ENCODE data around the gene RALGAPA1. TPM values are rescaled to one million over a fixed set of nuclear protein-coding genes. Genes with fewer than 3 reads are reported as not detected.

RALGAPA1 gene
- total RNA-seq, 3 donors from 2014 or later (not counting 1 experiment from before 2014, with no cell fraction given): 66.5 to 101 (median 90.7) TPM

DNA sequence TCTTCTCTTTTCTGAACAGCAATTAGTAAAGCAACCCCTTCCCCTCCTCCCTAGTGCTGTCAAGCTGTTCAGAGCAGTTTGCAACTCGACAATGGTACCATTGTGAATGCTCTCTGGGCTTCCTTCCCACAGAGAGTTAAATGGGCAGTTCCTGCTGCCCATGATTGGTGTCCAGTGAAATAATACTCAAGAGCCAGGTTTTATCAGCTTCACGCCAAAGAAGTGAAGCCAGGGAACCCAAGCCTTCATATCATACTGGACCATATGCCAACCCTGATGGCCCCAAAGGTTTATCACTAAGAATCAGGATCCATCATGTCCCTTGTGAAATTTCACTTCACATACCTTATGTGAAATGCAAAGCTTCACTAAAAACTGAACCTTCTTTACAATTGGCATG, 250.4 kb downstream of the RALGAPA1 start:
- H3K4me3 ChIP-seq (ENCODE audit: low read length): no peak overlapping the region
- TF ChIP-seq, protein P1, sequence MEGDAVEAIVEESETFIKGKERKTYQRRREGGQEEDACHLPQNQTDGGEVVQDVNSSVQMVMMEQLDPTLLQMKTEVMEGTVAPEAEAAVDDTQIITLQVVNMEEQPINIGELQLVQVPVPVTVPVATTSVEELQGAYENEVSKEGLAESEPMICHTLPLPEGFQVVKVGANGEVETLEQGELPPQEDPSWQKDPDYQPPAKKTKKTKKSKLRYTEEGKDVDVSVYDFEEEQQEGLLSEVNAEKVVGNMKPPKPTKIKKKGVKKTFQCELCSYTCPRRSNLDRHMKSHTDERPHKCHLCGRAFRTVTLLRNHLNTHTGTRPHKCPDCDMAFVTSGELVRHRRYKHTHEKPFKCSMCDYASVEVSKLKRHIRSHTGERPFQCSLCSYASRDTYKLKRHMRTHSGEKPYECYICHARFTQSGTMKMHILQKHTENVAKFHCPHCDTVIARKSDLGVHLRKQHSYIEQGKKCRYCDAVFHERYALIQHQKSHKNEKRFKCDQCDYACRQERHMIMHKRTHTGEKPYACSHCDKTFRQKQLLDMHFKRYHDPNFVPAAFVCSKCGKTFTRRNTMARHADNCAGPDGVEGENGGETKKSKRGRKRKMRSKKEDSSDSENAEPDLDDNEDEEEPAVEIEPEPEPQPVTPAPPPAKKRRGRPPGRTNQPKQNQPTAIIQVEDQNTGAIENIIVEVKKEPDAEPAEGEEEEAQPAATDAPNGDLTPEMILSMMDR (IDR thresholded peaks at IDR 0.05): no peak
- no peak overlapping the region for H3K4me3 Mint-ChIP-seq
- no peaks in the 10 kb centered on the region for H3K4me1 ChIP-seq (ENCODE audit: control insufficient read depth, insufficient read depth, low read length)
- no peak overlapping the region for H3K27ac ChIP-seq (ENCODE audit: low read length)
- ATAC-seq (no peak), DNase-seq (no peak)
- H3K27ac Mint-ChIP-seq: no peak overlapping the region
- intact Hi-C loops (cut with micrococcal nuclease): no loop called here
- no peaks in the 10 kb centered on the region for H3K4me1 Mint-ChIP-seq
- H3K27me3 ChIP-seq (ENCODE audit: control insufficient read depth, insufficient read depth, low read length): no peaks in the 10 kb centered on the region
- H3K27me3 Mint-ChIP-seq (ENCODE audit: low read depth in 2 of 2): no peaks in the 10 kb centered on the region
- H3K9me3 ChIP-seq (ENCODE audit: control insufficient read depth, insufficient read depth, low read length): no peaks in the 10 kb centered on the region
- no peaks in the 10 kb centered on the region for H3K9me3 Mint-ChIP-seq
- no peaks in the 10 kb centered on the region for H3K36me3 ChIP-seq (ENCODE audit: control insufficient read depth, insufficient read depth, low read length)
- 94% methylated on average over 2 of the region's 2 CpGs for WGBS (ENCODE audit: insufficient coverage)
- H3K36me3 Mint-ChIP-seq: no peaks in the 10 kb centered on the region

DNA sequence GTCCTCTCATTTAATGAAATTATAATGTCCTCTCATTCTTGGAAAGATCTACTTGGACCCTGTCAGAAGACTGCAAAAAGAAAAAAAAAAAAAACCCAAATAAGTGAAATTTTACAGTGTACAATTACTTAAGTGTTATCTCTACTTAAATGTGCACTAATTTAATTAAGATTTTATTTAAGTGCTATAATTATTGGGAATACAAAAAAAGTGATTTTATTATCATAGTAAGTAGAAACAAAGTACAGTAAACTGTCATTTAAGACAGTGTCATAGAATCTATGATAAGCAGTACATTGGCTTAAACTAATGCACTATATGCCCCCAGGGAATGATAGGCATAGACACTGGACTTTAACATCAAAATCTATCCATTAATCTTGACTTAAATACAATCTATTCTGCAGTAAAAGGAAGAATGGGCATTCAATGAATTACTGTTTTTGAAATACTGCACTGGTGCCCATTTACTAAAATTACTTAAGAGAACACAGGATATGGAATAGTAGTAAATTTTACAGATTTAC, 251.8 kb downstream of the RALGAPA1 start:
- intact Hi-C loops (cut with micrococcal nuclease): no loop called here
- Mint-ChIP-seq H3K27me3 (ENCODE audit: low read depth in 2 of 2) (no peaks in the 10 kb centered on the region), H3K27ac (no peak overlapping the region), H3K4me3 (no peak overlapping the region), H3K9me3 (no peaks in the 10 kb centered on the region), H3K4me1 (no peaks in the 10 kb centered on the region), H3K36me3 (no peaks in the 10 kb centered on the region)
- DNase-seq (no peak), ATAC-seq (no peak)
- no peaks in the 10 kb centered on the region for H3K27me3 ChIP-seq (ENCODE audit: control insufficient read depth, insufficient read depth, low read length)
- TF ChIP-seq, protein P1 (IDR thresholded peaks at IDR 0.05): no peak
- H3K4me1 ChIP-seq (ENCODE audit: control insufficient read depth, insufficient read depth, low read length): no peaks in the 10 kb centered on the region
- no peaks in the 10 kb centered on the region for H3K9me3 ChIP-seq (ENCODE audit: control insufficient read depth, insufficient read depth, low read length)
- no peak overlapping the region for H3K27ac ChIP-seq (ENCODE audit: low read length)
- H3K36me3 ChIP-seq (ENCODE audit: control insufficient read depth, insufficient read depth, low read length): no peaks in the 10 kb centered on the region
- no peak overlapping the region for H3K4me3 ChIP-seq (ENCODE audit: low read length)

DNA sequence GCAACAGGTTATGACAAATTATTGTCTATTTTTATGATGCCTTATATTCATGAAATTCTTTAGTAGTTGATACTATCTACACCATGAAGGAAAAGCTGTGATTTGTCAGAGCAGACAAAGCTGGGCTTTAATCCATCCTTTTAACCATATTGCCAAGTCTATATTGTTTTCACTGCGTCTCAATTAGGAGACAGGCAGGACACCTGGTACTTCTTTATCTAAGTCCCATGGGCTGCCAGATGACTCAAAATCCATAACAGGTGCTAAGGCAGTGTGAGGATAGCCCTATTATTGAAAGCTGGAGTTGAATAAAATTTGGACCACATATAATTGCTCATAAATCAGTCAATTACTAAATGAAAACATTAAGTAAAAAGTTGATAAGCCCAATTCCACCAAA, 252.5 kb downstream of the RALGAPA1 start:
- H3K9me3 ChIP-seq (ENCODE audit: control insufficient read depth, insufficient read depth, low read length): no peaks in the 10 kb centered on the region
- no peaks in the 10 kb centered on the region for H3K27me3 ChIP-seq (ENCODE audit: control insufficient read depth, insufficient read depth, low read length)
- no peaks in the 10 kb centered on the region for H3K36me3 ChIP-seq (ENCODE audit: control insufficient read depth, insufficient read depth, low read length)
- H3K4me3 ChIP-seq (ENCODE audit: low read length): no peak overlapping the region
- H3K27ac ChIP-seq (ENCODE audit: low read length): no peak overlapping the region
- Mint-ChIP-seq H3K9me3 (no peaks in the 10 kb centered on the region), H3K27me3 (ENCODE audit: low read depth in 2 of 2) (no peaks in the 10 kb centered on the region), H3K4me3 (no peak overlapping the region), H3K4me1 (no peaks in the 10 kb centered on the region), H3K36me3 (no peaks in the 10 kb centered on the region), H3K27ac (no peak overlapping the region)
- WGBS (ENCODE audit: insufficient coverage): 100% methylated on average over 1 of the region's 1 CpG
- intact Hi-C loops (cut with micrococcal nuclease): no loop called here
- no peaks in the 10 kb centered on the region for H3K4me1 ChIP-seq (ENCODE audit: control insufficient read depth, insufficient read depth, low read length)
- TF ChIP-seq, protein P1 (IDR thresholded peaks at IDR 0.05): no peak
- ATAC-seq: no peak
- DNase-seq: no peak

DNA sequence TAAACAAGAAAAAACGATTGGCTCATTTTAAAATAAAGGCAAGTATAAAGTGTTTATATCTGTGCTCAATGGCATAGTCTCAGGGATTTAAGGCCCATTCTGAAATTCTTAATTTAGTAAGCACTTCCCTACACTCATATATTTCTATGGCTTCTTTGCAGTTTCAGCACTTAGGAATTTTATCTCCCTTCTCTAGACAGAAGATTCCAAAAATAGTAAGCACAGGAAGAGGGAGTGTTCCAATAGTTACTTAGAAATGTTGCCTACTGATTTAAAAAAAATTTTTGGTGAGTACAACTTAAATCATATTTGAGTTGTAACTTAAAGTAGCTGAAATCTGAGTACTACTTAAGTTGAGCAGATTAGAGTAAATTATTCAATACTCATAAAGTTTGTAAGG, 255.3 kb downstream of the RALGAPA1 start:
- Mint-ChIP-seq H3K36me3 (no peaks in the 10 kb centered on the region), H3K4me3 (no peak overlapping the region), H3K27me3 (ENCODE audit: low read depth in 2 of 2) (no peaks in the 10 kb centered on the region), H3K9me3 (no peaks in the 10 kb centered on the region), H3K27ac (no peak overlapping the region), H3K4me1 (no peaks in the 10 kb centered on the region)
- H3K9me3 ChIP-seq (ENCODE audit: control insufficient read depth, insufficient read depth, low read length): no peaks in the 10 kb centered on the region
- ATAC-seq (no peak), DNase-seq (no peak)
- no peaks in the 10 kb centered on the region for H3K27me3 ChIP-seq (ENCODE audit: control insufficient read depth, insufficient read depth, low read length)
- H3K27ac ChIP-seq (ENCODE audit: low read length): no peak overlapping the region
- no peaks in the 10 kb centered on the region for H3K36me3 ChIP-seq (ENCODE audit: control insufficient read depth, insufficient read depth, low read length)
- intact Hi-C loops (cut with micrococcal nuclease): no loop called here
- TF ChIP-seq, protein P1 (IDR thresholded peaks at IDR 0.05): no peak
- H3K4me1 ChIP-seq (ENCODE audit: control insufficient read depth, insufficient read depth, low read length): no peaks in the 10 kb centered on the region
- WGBS (ENCODE audit: insufficient coverage): no CpG with 5 or more reads among the region's 1 CpG
- no peak overlapping the region for H3K4me3 ChIP-seq (ENCODE audit: low read length)

Measured in natural killer cell (primary cell).